H1 (cell line): Measurements from ENCODE around the gene POLR2H. TPM values are rescaled to one million over a fixed set of nuclear protein-coding genes. Genes with fewer than 3 reads are reported as not detected.
A peak's percentile ranks its signal among the peaks of the same experiment; 100 is the strongest.

Experiments
- CTCF ChIA-PET: fragments of 300-600 bp; sonication (Branson Sonifier 250); formaldehyde crosslinking; loops from one replicate; lab custom pipeline; 2021; ENCODE audit not compliant: partially characterized antibody; lab: Charles Lee
- POLR2A ChIA-PET: fragments of 300-600 bp; sonication (Branson Sonifier 250); formaldehyde crosslinking; loops from one replicate; lab custom pipeline; 2021; ENCODE audit warnings: inconsistent platforms; ENCODE audit not compliant: partially characterized antibody; lab: Charles Lee
- DNase-seq, 2 experiments: peaks; one replicate each; pipeline versions ENCODE4 v3.0.0 to v3.0.0-alpha.2; 2010 to 2022; ENCODE audit warnings: low spot score in 2 of 2, low read depth in 1 of 2, mixed read lengths in 1 of 2
- FAIRE-seq: peaks from 2 replicates; lab custom pipeline; 2011; peaks lifted over from hg19 to GRCh38; lab: Jason Lieb, UNC
- H2AFZ ChIP-seq: 2 replicates; pipeline ENCODE4 v1.8.1; 2012; ENCODE audit warnings: low read length, inconsistent platforms
- H2AK5ac ChIP-seq: 2 replicates; pipeline ENCODE4 v1.6.1; 2013; ENCODE audit warnings: low read depth, low read length
- H2BK120ac ChIP-seq: replicated peaks from 2 replicates; pipeline ENCODE3; 2013; ENCODE audit warnings: low read depth, low read length, inconsistent platforms
- H2BK12ac ChIP-seq: 2 replicates; pipeline ENCODE4 v1.6.1; 2013; ENCODE audit warnings: low read depth, low read length
- H2BK15ac ChIP-seq: 2 replicates; pipeline ENCODE4 v1.6.1; 2013; ENCODE audit warnings: low read length
- H2BK20ac ChIP-seq: 2 replicates; pipeline ENCODE4 v1.6.1; 2013; ENCODE audit warnings: low read length
- H2BK5ac ChIP-seq: 2 replicates; pipeline ENCODE4 v1.6.1; 2013; ENCODE audit warnings: low read depth, low read length
- H3K14ac ChIP-seq: 2 replicates; pipeline ENCODE4 v1.6.1; 2013; ENCODE audit warnings: inconsistent platforms; ENCODE audit not compliant: insufficient read length
- H3K18ac ChIP-seq: 2 replicates; pipeline ENCODE4 v1.6.1; 2013; ENCODE audit warnings: low read length; ENCODE audit errors: extremely low read depth
- H3K23ac ChIP-seq: 2 replicates; pipeline ENCODE4 v1.6.1; 2013; ENCODE audit warnings: inconsistent platforms; ENCODE audit not compliant: insufficient read length
- H3K23me2 ChIP-seq: 2 replicates; pipeline ENCODE4 v1.6.1; 2013; ENCODE audit warnings: low read depth, low read length
- H3K27ac ChIP-seq: 2 replicates; pipeline ENCODE4 v1.6.1; 2011; ENCODE audit warnings: low read depth, low read length, inconsistent platforms
- H3K27me3 ChIP-seq, 4 experiments: replicated peaks in 1 of 4; 1 replicate in 1 of 4; 2 replicates in 3 of 4; pipeline versions ENCODE4 v1.6.1 to v1.8.1; 2011 to 2013; ENCODE audit warnings: low read length in 3 of 4, mild to moderate bottlenecking in 3 of 4, inconsistent platforms in 2 of 4, mixed read lengths in 2 of 4, moderate library complexity in 1 of 4; ENCODE audit not compliant: control insufficient read depth in 3 of 4, insufficient read depth in 3 of 4; ENCODE audit errors: extremely low read depth in 1 of 4
- H3K36me3 ChIP-seq, 4 experiments: 2 replicates each; pipeline versions ENCODE4 v1.6.1 to v1.8.1; 2011 to 2013; ENCODE audit warnings: mild to moderate bottlenecking in 4 of 4, low read length in 3 of 4, moderate library complexity in 2 of 4, control low read depth in 1 of 4, inconsistent platforms in 1 of 4; ENCODE audit not compliant: insufficient read depth in 4 of 4, control insufficient read depth in 2 of 4
- H3K4ac ChIP-seq: replicated peaks from 2 replicates; pipeline ENCODE3; 2013; ENCODE audit warnings: low read length, low read depth, mixed read lengths, inconsistent platforms; ENCODE audit not compliant: insufficient read length
- H3K4me1 ChIP-seq, 4 experiments: replicated peaks in 1 of 4; 1 replicate in 1 of 4; 2 replicates in 3 of 4; pipeline versions ENCODE4 v1.6.1 to v1.8.1; 2011 to 2013; ENCODE audit warnings: low read length in 3 of 4, inconsistent platforms in 2 of 4, mixed read lengths in 1 of 4; ENCODE audit not compliant: insufficient read depth in 4 of 4, control insufficient read depth in 3 of 4
- H3K4me2 ChIP-seq, 2 experiments: 2 replicates each; pipeline versions ENCODE4 v1.6.1 to v1.8.1; 2011 to 2013; ENCODE audit warnings: low read depth in 2 of 2, low read length in 2 of 2, control low read depth in 1 of 2, inconsistent platforms in 1 of 2, mild to moderate bottlenecking in 1 of 2; ENCODE audit not compliant: insufficient read depth in 1 of 2
- H3K4me3 ChIP-seq, 4 experiments: fragments of 200-600, 300-600 bp in 1 of 4; sonication (generic), shearing (Covaris generic), sonication (Bioruptor Twin) in 1 of 4; 2 replicates each; pipeline versions ENCODE4 v1.5.1 to v1.8.1; 2011 to 2016; ENCODE audit warnings: low read length in 4 of 4, low read depth in 3 of 4, control low read depth in 2 of 4, inconsistent platforms in 2 of 4, mild to moderate bottlenecking in 2 of 4, mixed read lengths in 1 of 4, moderate library complexity in 1 of 4; ENCODE audit not compliant: insufficient read depth in 2 of 4; ENCODE audit errors: extremely low read depth in 1 of 4
- H3K56ac ChIP-seq: replicated peaks from 2 replicates; pipeline ENCODE3; 2013; ENCODE audit warnings: low read depth, mild to moderate bottlenecking, mixed read lengths, low read length, inconsistent platforms; ENCODE audit not compliant: insufficient read length
- H3K79me1 ChIP-seq: 2 replicates; pipeline ENCODE4 v1.6.1; 2013; ENCODE audit warnings: low read depth, low read length, control low read depth
- H3K79me2 ChIP-seq, 2 experiments: 2 replicates each; pipeline versions ENCODE4 v1.6.1 to v1.8.1; 2012 to 2013; ENCODE audit warnings: low read length in 2 of 2, mild to moderate bottlenecking in 2 of 2, inconsistent platforms in 1 of 2; ENCODE audit not compliant: insufficient read depth in 2 of 2, control insufficient read depth in 1 of 2
- H3K9ac ChIP-seq, 4 experiments: replicated peaks in 1 of 4; 1 replicate in 1 of 4; 2 replicates in 3 of 4; pipeline versions ENCODE4 v1.6.1 to v1.8.1; 2011 to 2013; ENCODE audit warnings: low read depth in 3 of 4, low read length in 3 of 4, control low read depth in 2 of 4, mild to moderate bottlenecking in 2 of 4, moderate library complexity in 2 of 4, inconsistent platforms in 1 of 4; ENCODE audit errors: extremely low read depth in 1 of 4
- H3K9me3 ChIP-seq, 2 experiments: 2 replicates each; pipeline versions ENCODE4 v1.6.1 to v1.8.1; 2012 to 2013; ENCODE audit warnings: mild to moderate bottlenecking in 2 of 2, moderate library complexity in 2 of 2, control low read depth in 1 of 2, inconsistent platforms in 1 of 2, low read depth in 1 of 2, low read length in 1 of 2, mixed read lengths in 1 of 2; ENCODE audit not compliant: insufficient read depth in 2 of 2
- H4K20me1 ChIP-seq, 2 experiments: replicated peaks in 1 of 2; 2 replicates each; pipeline versions ENCODE3 to v1.8.1; 2011 to 2013; ENCODE audit warnings: inconsistent platforms in 2 of 2, low read length in 2 of 2, mild to moderate bottlenecking in 1 of 2; ENCODE audit not compliant: insufficient read depth in 2 of 2, control insufficient read depth in 1 of 2
- H4K5ac ChIP-seq: 2 replicates; pipeline ENCODE4 v1.6.1; 2013; ENCODE audit warnings: low read length, low read depth, mixed read lengths, inconsistent platforms; ENCODE audit not compliant: insufficient read length
- H4K8ac ChIP-seq: 2 replicates; pipeline ENCODE4 v1.8.0; 2013; ENCODE audit warnings: mild to moderate bottlenecking, moderate library complexity, low read length, inconsistent platforms; ENCODE audit not compliant: insufficient read depth; ENCODE audit errors: extremely low read depth
- H4K91ac ChIP-seq: replicated peaks from 2 replicates; pipeline ENCODE3; 2013; ENCODE audit warnings: low read length, mixed read lengths, inconsistent platforms; ENCODE audit not compliant: insufficient read length
- BACH1 ChIP-seq: IDR thresholded peaks from 2 replicates; pipeline ENCODE4 v1.6.1; 2012; ENCODE audit warnings: low read length, improper control_type of control experiment
- CBX5 ChIP-seq: fragments of 300-800, 300-1000 bp; sonication (generic); IDR thresholded peaks from 2 replicates; pipeline ENCODE4 v1.7.1; 2016; ENCODE audit warnings: antibody characterized with exemption, low read length, low read depth
- CHD1 ChIP-seq: IDR thresholded peaks from 2 replicates; pipeline ENCODE4 v1.6.1; 2012; ENCODE audit warnings: low read depth, low read length, improper control_type of control experiment
- CTCF ChIP-seq, 3 experiments: IDR thresholded peaks; 1 replicate in 2 of 3; 2 replicates in 1 of 3; pipeline versions ENCODE4 v1.5.1 to v1.6.1; 2011; ENCODE audit warnings: low read length in 3 of 3, mild to moderate bottlenecking in 3 of 3, inconsistent platforms in 2 of 3, low read depth in 1 of 3, moderate library complexity in 1 of 3; ENCODE audit not compliant: insufficient read depth in 1 of 3; ENCODE audit errors: control extremely low read depth in 1 of 3
- EP300 ChIP-seq, 2 experiments: IDR thresholded peaks; 1 replicate in 1 of 2; 2 replicates in 1 of 2; pipeline ENCODE4 v1.6.1; 2011 to 2012; ENCODE audit warnings: low read depth in 2 of 2, low read length in 2 of 2, mild to moderate bottlenecking in 2 of 2, borderline replicate concordance in 1 of 2, inconsistent platforms in 1 of 2, moderate library complexity in 1 of 2
- NRF1 ChIP-seq: IDR thresholded peaks from 2 replicates; pipeline ENCODE4 v1.6.1; 2011; ENCODE audit warnings: mild to moderate bottlenecking, low read depth, low read length, improper control_type of control experiment
- POU5F1 ChIP-seq: IDR thresholded peaks from 2 replicates; pipeline ENCODE4 v1.6.1; 2011; ENCODE audit warnings: low read depth, mild to moderate bottlenecking, low read length, moderate library complexity
- RBBP5 ChIP-seq: IDR thresholded peaks from 2 replicates; pipeline ENCODE4 v1.7.1; 2012; ENCODE audit warnings: low read depth, mild to moderate bottlenecking, inconsistent platforms, low read length, moderate library complexity, borderline replicate concordance
- SIRT6 ChIP-seq: IDR thresholded peaks from one replicate; pipeline ENCODE4 v1.7.1; 2012; ENCODE audit warnings: low read length, inconsistent platforms
- SUZ12 ChIP-seq: fragments of 200-600 bp; sonication (generic); IDR thresholded peaks from 2 replicates; pipeline ENCODE4 v1.6.1; 2012; ENCODE audit warnings: mild to moderate bottlenecking, inconsistent platforms, low read length, moderate library complexity, mixed read lengths
- TCF12 ChIP-seq: IDR thresholded peaks from 2 replicates; pipeline ENCODE4 v1.6.1; 2011; ENCODE audit warnings: low read depth, mild to moderate bottlenecking, low read length
- WGBS, 2 experiments: shearing (Covaris generic) in 1 of 2; methylation state at CpG; one replicate each; pipeline versions ENCODE4 v1.1.6 to v1.1.7; 2013 to 2015; ENCODE audit warnings: low lambda C conversion rate in 2 of 2, mixed read lengths in 2 of 2, inconsistent platforms in 1 of 2, low coverage in 1 of 2, missing lambda C conversion rate in 1 of 2; ENCODE audit not compliant: insufficient replicate concordance in 2 of 2, insufficient coverage in 1 of 2, insufficient read length in 1 of 2; ENCODE audit errors: extremely low coverage in 1 of 2, missing lambda C conversion rate in 1 of 2; 5-methylcytosine and 5-hydroxymethylcytosine counted together
- polyA plus RNA-seq, 7 experiments: library from polyadenylated mRNA; depleted of rRNA in 3 of 7; stranded (reverse) in 5 of 7; unstranded in 2 of 7; fragments of >200 nt in 5 of 7; fragments of 200-250 nt in 2 of 7; gene quantifications; 1 replicate in 5 of 7; 2 replicates in 1 of 7; 4 replicates in 1 of 7; pipeline versions ENCODE4 v1.2.1 to v1.2.3, GENCODE V29; 2011 to 2013; ENCODE audit warnings: missing spikeins in 2 of 7, mixed read lengths in 2 of 7
- total RNA-seq: library from RNA; stranded (reverse); fragmentation: NEBNext Ultra II Directional; extraction: Animal tissue kit (Norgen Biotek cat#: 25700); gene quantifications from 2 replicates; pipeline ENCODE4 v1.2.1, GENCODE V29; 2021

POLR2H gene
- total and polyA plus RNA-seq, 2 of the 8 experiments (the other 6 are each of a cell fraction or from before 2014, with no cell fraction given), result 113 to 335 TPM

- Histone ChIP-seq H3K23me2 (peaks cover 20% of the 10 kb centered on the region), H3K4me2 (peak overlapping the region in 1 of 2 experiments; percentile 94; a peak in 2 of 4 replicates), H2BK5ac (no peak overlapping the region), H3K18ac (no peak overlapping the region), H4K8ac (no peak overlapping the region), H4K91ac (no peak overlapping the region), H3K36me3 (peaks cover 4 to 26% (median 18%) of the 10 kb centered on the region in 4 experiments; a peak in 5 of 8 replicates), H3K79me2 (peaks cover 0 to 5% of the 10 kb centered on the region in 2 experiments; a peak in 2 of 4 replicates), H4K5ac (no peak overlapping the region), H3K23ac (no peak overlapping the region), H3K9me3 (no peaks in the 10 kb centered on the region), H2BK20ac (no peak overlapping the region), H3K56ac (no peak overlapping the region), H3K14ac (no peak overlapping the region), H2BK120ac (no peak overlapping the region), H4K20me1 (peaks cover 5 to 6% of the 10 kb centered on the region in 2 experiments), H2BK12ac (no peak overlapping the region), H3K9ac (no peak overlapping the region), H2AK5ac (no peak overlapping the region), H2BK15ac (no peak overlapping the region), H3K79me1 (no peaks in the 10 kb centered on the region), H3K4ac (no peak overlapping the region), H3K27me3 (peaks cover 0 to 8% (median 3%) of the 10 kb centered on the region in 4 experiments; a peak in 3 of 7 replicates), H3K4me3 (no peak overlapping the region), H3K4me1 (peaks cover 3 to 19% (median 12%) of the 10 kb centered on the region in 4 experiments), H3K27ac (no peak overlapping the region), H2AFZ (no peak overlapping the region)
- DNase-seq, result no peak
- ChIA-PET CTCF (interaction anchor here (0.6 to 7.1 kb wide), 12 partner anchors 9 to 453 kb away, joined by 3 to 47 read pairs (median 4); partner anchors contain the start of gene VPS8), POLR2A (interaction anchor here (0.9 to 2.5 kb wide), 7 partner anchors 8 to 168 kb away, joined by 3 to 15 read pairs (median 5); no protein-coding TSS in a partner anchor)
- FAIRE-seq, result no peak
- 86% methylated on average over 14 of the region's 14 CpGs; no CpG with 5 or more reads in 1 of the 2 experiments for WGBS, 2 experiments
- TF ChIP-seq SUZ12 (no peak), SIRT6 (no peak), TCF12 (no peak), POU5F1 (no peak), RBBP5 (no peak), BACH1 (no peak), EP300 (IDR thresholded peaks at IDR 0.05; ENCODE audit: borderline replicate concordance in 1 of 2, low read depth in 2 of 2, low read length in 2 of 2) (no peak), CTCF (IDR thresholded peaks at IDR 0.05; ENCODE audit: control extremely low read depth in 1 of 3, insufficient read depth in 1 of 3, low read depth in 1 of 3, low read length in 3 of 3) (no peak), NRF1 (no peak), CBX5 (no peak), CHD1 (no peak)
Observed at GRCh38 chr3:184358921-184359350, 2.6 kb upstream of the POLR2H start.
